ENCODE results near the gene MSH3.
"Not testable (repeated sequence)": the region's sequence is repeated elsewhere in the genome, so short reads cannot be mapped to it uniquely, and the experiment has no call there.

MSH3 gene

DNA sequence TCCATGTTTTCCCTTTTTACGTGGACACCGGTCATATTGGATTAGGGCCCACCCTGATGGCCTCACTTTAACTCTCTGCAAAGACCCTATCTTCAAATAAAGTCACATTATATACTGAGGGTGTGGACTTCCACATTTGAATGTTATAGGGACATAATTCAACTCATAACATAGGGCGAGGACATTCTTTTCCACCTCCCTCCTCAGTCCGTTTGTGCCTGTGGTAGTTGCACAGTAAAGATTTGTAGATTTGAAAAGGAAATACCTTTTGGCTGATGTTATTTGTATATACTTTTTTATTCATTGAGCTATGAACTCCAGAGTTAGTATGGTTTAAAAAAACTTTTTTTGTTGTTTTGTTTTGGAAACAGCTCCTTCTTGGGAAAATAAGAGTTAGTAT is 51.3 kb downstream of the MSH3 start:
- no peak for DNase-seq

- no peak for DNase-seq
Observed at GRCh38 chr5:80706835-80707447, 52.5 kb downstream of the MSH3 start.

GRCh38 chr5:80707645-80708044 is 53.2 kb downstream of the MSH3 start:
- DNase-seq: no peak

DNA sequence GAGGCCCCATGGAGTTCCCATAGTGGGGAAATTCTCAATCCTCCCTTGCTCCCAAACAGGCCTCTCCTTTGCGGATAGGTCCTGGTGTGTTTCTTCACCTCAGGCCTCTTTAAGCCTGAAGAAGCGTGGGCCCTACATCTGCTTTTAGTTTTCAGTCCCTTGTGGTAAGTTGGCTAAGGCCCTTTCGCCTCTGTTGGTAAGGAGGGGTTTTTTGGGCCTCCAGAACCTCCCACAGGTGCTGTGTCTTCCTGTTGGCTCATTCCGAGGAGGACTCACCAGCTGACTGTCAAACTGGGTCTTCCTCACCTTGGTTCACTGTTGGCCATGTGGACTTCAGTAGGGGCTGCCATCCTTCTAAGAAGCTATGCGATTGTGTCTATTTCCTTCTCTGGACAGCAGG is 56.8 kb downstream of the MSH3 start:
- no peak for DNase-seq

- DNase-seq: peak in 7 of 51 donors; percentile 1 to 32 (median 5)
Observed at GRCh38 chr5:80711938-80712337, 57.5 kb downstream of the MSH3 start.

- no peak for DNase-seq
Observed at GRCh38 chr5:80712919-80713318, 58.5 kb downstream of the MSH3 start.

DNA sequence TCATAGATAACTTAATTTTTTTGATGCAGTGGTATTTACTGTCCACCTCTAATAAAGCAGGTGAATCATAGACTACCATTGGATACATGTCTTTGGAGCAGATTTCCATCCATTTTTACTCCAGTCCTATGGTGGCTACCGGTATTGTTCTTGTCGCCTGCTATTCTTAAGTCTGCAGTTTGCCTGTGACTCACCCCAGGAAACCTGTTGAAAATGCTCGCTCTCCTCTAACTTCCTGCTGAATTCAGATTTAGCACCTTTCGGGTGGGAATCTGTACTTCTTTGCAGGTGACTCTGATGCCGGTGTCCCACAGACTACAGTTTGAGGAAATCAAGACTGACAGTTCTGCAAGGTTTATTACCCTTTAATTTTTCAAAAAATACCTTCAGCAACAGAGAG is 59.2 kb downstream of the MSH3 start:
- DNase-seq: no peak

GRCh38 chr5:80714570-80715298 is 60.3 kb downstream of the MSH3 start:
- no peak for DNase-seq

GRCh38 chr5:80715887-80716286 is 61.4 kb downstream of the MSH3 start:
- DNase-seq: no peak

DNA sequence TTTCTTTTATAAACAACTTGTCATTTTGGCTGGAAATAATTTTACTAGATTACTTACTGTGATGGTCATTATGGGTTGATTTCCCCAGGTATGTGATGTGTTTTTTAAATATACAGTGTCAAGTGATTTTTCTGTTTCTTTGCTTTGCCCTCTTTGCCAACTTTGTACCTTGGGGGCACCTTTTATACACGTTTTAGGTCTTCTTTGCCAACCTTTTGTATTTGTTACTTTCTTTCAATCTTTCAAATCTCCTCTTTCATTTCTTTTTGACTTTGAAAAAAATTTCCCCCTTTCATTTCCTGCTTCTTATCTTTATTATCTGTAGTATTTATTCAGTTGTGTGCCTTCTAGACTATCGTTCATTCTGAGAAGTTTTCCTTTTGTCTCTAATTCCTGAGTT is 65.7 kb downstream of the MSH3 start:
- no peak for DNase-seq

- DNase-seq: no peak
Observed at GRCh38 chr5:80722916-80723315, 68.5 kb downstream of the MSH3 start.

- no peak for DNase-seq
Observed at GRCh38 chr5:80725446-80725845, 71.0 kb downstream of the MSH3 start.

- DNase-seq: no peak
Observed at GRCh38 chr5:80736730-80737129, 82.3 kb downstream of the MSH3 start.

GRCh38 chr5:80738466-80738865 is 84.0 kb downstream of the MSH3 start:
- no peak for DNase-seq

GRCh38 chr5:80739057-80739456 is 84.6 kb downstream of the MSH3 start:
- no peak for DNase-seq

- no peak for DNase-seq
Observed at GRCh38 chr5:80739496-80739895, 85.0 kb downstream of the MSH3 start.

GRCh38 chr5:80739898-80740297 is 85.4 kb downstream of the MSH3 start:
- DNase-seq: no peak

DNA sequence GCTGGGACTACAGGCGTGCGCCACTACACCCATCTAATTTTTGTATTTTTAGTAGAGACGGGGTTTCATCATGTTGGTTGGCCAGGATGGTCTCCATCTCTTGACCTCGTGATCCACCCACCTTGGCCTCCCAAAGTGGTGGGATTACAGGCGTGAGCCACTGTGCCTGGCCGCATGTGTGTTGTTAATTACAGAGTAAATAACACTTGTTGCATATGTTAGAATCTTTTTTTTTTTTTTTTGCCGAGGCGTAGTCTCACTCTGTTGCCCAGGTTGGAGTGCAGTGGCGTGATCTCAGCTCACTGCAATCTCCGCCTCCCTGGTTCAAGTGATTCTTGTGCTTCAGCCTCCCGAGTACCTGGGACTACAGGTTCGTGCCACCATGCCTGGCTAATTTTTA is 86.0 kb downstream of the MSH3 start:
- not testable (repeated sequence) for DNase-seq

- DNase-seq: no peak
Observed at GRCh38 chr5:80740999-80741398, 86.5 kb downstream of the MSH3 start.

DNA sequence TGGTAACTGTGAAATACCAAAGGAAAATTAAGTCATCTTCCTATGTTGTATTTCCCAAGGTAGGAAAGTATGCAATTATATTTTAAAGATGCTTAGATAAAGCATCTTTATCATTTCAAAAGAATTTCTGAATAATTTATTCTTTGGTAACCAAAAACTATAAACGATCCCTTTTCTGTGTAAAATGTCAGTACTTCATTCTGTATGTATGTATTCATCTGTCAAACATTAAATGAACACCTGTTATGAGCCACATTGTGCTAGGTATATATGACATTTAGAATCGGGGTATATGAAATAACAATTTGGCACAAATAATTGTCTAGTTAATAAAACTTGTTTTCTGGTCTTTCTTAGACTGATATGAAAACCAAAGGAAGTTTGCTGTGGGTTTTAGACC is 89.7 kb downstream of the MSH3 start:
- no peak for DNase-seq

DNA sequence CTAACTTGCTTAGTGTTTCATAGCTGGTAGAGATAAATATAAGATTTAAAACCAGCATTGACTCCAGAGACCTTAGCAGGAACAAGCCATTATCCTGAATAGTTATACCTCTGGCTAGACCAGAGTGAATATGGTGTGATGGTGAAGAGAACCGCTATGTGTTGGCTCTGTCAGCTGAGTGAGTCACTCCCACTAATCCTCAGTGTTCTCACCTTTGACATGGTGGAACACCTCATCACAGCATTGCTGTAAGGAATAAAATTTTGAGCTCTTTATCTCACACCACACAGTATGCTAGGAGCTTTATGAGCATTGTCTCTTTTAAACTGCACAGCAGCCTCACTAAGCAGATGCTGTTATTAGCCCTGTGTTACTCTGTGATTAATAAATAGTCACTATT is 91.0 kb downstream of the MSH3 start:
- DNase-seq: no peak

GRCh38 chr5:80747922-80748321 is 93.5 kb downstream of the MSH3 start:
- no peak for DNase-seq

DNA sequence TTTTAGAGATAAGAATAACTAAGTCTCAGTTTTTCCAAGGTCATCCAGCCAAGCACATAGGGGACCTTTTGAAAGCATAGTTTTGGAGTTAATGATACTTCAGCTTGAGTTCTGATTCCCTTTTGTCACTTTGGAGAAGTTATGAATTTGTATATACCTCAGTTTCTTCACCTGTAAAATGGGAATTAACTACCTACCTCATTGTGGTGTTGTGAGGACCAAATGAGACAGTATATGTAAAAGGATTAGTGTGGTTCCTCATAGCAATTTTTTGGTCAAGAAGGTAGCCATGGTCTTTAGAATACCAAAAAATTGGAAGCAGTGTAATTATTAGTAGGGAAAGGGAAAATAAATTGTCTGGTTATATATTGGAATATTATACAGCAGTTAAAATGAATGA is 98.0 kb downstream of the MSH3 start:
- DNase-seq: no peak

DNA sequence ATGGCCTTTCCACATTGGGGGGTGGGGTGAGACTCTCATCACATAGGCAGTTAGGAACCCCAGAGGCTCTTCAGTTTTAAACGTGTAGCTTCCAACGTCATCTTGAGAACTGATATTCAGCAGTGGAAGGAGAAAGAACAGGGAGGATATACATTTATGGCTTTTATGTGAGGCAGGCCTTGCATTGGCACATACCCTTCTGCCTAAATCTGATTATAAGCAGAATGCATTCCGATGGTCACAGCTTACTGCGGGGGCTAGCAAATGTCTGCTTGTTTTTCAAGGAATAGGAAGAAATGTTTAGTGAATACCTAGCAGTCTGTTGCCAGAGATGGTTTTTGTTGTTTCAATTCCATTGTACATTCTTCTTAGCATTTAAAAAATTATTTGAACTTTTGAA is 99.3 kb downstream of the MSH3 start:
- no peak for DNase-seq
